Cardiac muscle cell (in vitro differentiated cells and primary cell): Measurements from ENCODE around the gene TMEM131. TPM values are rescaled to one million over a fixed set of nuclear protein-coding genes. Genes with fewer than 3 reads are reported as not detected.

Experiments used
- DNase-seq, 2 donors: peaks; one replicate each; pipeline versions ENCODE4 v3.0.0 to v3.0.0-alpha.2; 2010 to 2017; ENCODE audit warnings: low read depth in 1 of 2, low spot score in 1 of 2
- H3K27ac ChIP-seq: fragments of 200-600 bp; sonication (generic); 2 replicates; pipeline ENCODE4 v1.5.1; 2016
- H3K27me3 ChIP-seq: fragments of 200-600 bp; sonication (generic); 2 replicates; pipeline ENCODE4 v1.6.0; 2016; ENCODE audit warnings: control low read depth
- H3K36me3 ChIP-seq: fragments of 200-600 bp; sonication (generic); 2 replicates; pipeline ENCODE4 v1.5.1; 2016; ENCODE audit warnings: control low read depth
- H3K4me1 ChIP-seq: fragments of 200-600 bp; sonication (generic); 2 replicates; pipeline ENCODE4 v1.8.1; 2017; ENCODE audit warnings: low read depth, mild to moderate bottlenecking, mixed run types
- H3K4me3 ChIP-seq: fragments of 200-600 bp; sonication (generic); 2 replicates; pipeline ENCODE4 v1.5.1; 2016; ENCODE audit warnings: mild to moderate bottlenecking
- H3K9me3 ChIP-seq: fragments of 200-600 bp; sonication (generic); 2 replicates; pipeline ENCODE4 v1.5.1; 2017; ENCODE audit warnings: low read depth, mild to moderate bottlenecking, control low read depth
- CTCF ChIP-seq: IDR thresholded peaks from 2 replicates; pipeline ENCODE4 v1.5.1; 2012; ENCODE audit warnings: low read depth, mild to moderate bottlenecking, low read length
- polyA plus RNA-seq: library from polyadenylated mRNA; unstranded; fragments of >200 nt; fragmentation: Nextera tagmentation; extraction: Ambion mirVana; gene quantifications from 2 replicates; pipeline ENCODE4 v1.2.1, GENCODE V29; 2016
- total RNA-seq: library from RNA; depleted of rRNA; stranded (reverse); fragments of >200 nt; gene quantifications from 2 replicates; pipeline ENCODE4 v1.2.3, GENCODE V29; 2016

Gene TMEM131
- total and polyA plus RNA-seq, 2 experiments from 2014 or later, result 16.3 to 19.1 TPM

DNA sequence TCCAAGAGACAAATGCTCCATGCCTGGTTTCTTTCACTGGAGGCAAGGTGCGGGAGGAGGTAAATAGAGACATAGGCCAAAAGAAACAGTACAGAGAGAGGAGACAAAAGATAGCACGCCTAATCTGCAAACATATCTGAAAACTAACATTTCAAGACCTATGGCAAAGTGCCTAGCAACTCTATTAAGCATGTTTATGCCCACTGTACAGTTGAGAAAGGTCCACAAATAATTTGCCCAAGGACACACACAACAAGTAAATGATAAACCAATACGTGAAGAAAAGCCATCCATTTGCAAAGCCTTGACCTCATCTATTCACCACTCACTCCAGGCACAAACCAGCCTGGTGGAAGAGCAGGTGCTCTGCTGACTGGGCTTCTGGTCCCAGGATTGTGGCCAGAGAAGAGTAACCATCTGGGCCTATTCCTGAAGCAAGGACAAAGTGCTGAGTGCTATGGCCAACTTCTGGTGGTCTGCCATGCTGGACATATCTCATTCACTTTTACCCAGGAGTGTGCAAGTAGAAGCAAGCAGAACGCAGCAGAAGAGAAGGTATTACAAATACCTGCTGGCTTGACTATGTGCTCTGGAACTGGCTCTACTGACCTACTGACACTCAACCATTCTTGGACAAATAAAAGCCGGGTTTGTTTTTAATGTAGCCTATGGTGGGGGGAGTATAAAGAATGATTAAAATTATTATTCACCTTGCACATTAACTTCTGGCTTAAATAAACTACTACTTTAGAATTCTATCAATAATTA lies 25.3 kb downstream of the TMEM131 start:
- Histone ChIP-seq H3K9me3 (no peaks in the 10 kb centered on the region), H3K27ac (peak overlapping the region; percentile 39), H3K27me3 (no peaks in the 10 kb centered on the region), H3K36me3 (no peaks in the 10 kb centered on the region), H3K4me3 (no peak overlapping the region), H3K4me1 (peaks cover 20% of the 10 kb centered on the region)
- TF ChIP-seq CTCF, result no peak
- no peak for DNase-seq

- H3K4me1 ChIP-seq, result peaks cover 20% of the 10 kb centered on the region
- no peak overlapping the region for H3K4me3 ChIP-seq
- peak overlapping the region; percentile 39 for H3K27ac ChIP-seq
- TF ChIP-seq CTCF, result no peak
- peak in 1 of 2 donors; percentile 75 for DNase-seq
- no peaks in the 10 kb centered on the region for H3K36me3 ChIP-seq
- no peaks in the 10 kb centered on the region for H3K27me3 ChIP-seq
- no peaks in the 10 kb centered on the region for H3K9me3 ChIP-seq
These were observed 26.4 kb downstream of the TMEM131 start for GRCh38 chr2:97969081-97970067.

DNA sequence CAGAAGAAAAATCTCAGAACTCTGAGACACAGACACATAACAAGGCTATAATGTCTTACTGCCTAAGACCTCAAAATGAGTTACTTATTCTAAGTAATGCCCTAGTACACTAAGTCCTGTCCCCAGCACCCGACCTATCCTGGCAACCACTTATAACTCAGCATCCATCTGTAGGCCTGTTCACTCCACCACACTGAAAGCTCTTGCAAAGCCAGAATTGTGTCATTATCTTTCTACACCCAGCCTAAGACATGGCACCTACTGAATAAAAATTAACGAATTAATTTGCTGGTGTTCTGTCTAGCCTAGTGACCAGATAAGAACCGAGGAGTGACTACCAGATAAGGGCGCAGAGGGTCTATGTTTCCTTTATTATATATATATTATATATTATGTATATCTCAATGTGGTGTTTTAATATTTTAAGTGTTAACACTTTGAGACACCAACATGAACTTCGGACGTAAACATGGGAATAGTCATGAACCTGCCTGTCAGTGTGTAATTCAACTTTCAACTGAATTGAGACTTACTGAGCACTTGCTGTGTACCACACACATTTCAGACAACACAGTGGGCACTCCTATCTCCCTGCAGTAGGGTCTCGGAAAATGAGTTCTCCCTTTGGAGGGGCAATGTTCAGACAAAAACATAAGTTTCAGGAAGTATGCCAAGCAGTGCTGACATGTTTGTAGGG lies 27.7 kb downstream of the TMEM131 start:
- Histone ChIP-seq H3K4me3 (no peak overlapping the region), H3K27me3 (no peaks in the 10 kb centered on the region), H3K27ac (no peak overlapping the region), H3K4me1 (peaks cover 24% of the 10 kb centered on the region), H3K36me3 (no peaks in the 10 kb centered on the region), H3K9me3 (no peaks in the 10 kb centered on the region)
- DNase-seq, result no peak
- TF ChIP-seq CTCF, result no peak

DNA sequence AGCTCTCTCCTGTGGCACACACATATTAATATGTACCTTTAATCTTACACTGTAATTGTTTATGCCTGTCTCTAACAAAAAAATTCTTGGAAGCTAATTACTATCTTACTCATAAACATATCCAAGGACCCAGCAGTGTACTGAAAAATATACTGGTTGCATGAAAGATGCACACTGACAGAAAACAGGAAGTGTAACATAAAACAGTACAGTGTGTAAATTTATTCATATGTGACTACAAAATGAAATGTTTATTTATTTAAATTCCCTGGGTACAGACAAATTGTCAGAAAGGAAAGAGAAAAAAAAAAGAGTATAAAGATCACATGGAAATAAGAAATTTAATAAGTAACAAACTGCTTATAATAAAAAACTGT lies 28.5 kb downstream of the TMEM131 start:
- no peaks in the 10 kb centered on the region for H3K36me3 ChIP-seq
- no peak overlapping the region for H3K27ac ChIP-seq
- H3K27me3 ChIP-seq, result no peaks in the 10 kb centered on the region

More for the DNA sequence above, 28.5 kb downstream of the TMEM131 start:
- Histone ChIP-seq H3K4me3 (no peak overlapping the region), H3K4me1 (peaks cover 24% of the 10 kb centered on the region), H3K9me3 (no peaks in the 10 kb centered on the region)
- TF ChIP-seq CTCF, result no peak
- no peak for DNase-seq
